OCI-LY1 (cell line): Measurements from ENCODE around the gene CCDC40.

ENCODE experiments used
- EZH2 ChIP-seq: fragments of 200-600 bp; sonication (generic), shearing (Covaris generic); IDR thresholded peaks from 2 replicates; pipeline ENCODE4 v1.8.0; 2017; ENCODE audit warnings: borderline replicate concordance, mixed run types, mild to moderate bottlenecking, antibody characterized with exemption, low read length, moderate library complexity, mixed read lengths
- TF ChIP-seq, protein P1 (sequence below): fragments of 200-600 bp; sonication (generic), shearing (Covaris generic); IDR thresholded peaks from 2 replicates; pipeline ENCODE4 v1.5.1; 2017; ENCODE audit warnings: mild to moderate bottlenecking, antibody characterized with exemption, low read length, moderate library complexity, mixed read lengths

DNA sequence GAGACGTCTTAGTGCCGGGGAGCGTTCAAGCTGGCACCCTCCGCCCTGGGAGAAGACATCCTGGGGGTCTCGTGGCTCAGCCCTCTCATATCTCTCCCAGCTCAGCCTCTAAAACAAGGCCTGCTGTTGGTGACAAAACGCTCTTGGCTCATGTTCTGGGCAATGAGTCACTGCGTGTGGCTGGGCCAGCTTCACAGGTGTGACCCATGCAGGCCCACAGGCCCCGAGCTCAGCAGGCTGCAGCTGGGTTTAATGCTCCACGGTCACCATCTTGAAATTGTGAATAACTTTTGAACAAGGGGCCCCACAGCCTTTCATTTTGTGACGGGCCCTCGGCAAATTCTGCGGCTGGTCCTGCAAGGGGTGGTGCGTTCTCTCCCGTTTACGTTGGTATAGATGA lies 87.3 kb downstream of the CCDC40 start:
- TF ChIP-seq, protein P1, sequence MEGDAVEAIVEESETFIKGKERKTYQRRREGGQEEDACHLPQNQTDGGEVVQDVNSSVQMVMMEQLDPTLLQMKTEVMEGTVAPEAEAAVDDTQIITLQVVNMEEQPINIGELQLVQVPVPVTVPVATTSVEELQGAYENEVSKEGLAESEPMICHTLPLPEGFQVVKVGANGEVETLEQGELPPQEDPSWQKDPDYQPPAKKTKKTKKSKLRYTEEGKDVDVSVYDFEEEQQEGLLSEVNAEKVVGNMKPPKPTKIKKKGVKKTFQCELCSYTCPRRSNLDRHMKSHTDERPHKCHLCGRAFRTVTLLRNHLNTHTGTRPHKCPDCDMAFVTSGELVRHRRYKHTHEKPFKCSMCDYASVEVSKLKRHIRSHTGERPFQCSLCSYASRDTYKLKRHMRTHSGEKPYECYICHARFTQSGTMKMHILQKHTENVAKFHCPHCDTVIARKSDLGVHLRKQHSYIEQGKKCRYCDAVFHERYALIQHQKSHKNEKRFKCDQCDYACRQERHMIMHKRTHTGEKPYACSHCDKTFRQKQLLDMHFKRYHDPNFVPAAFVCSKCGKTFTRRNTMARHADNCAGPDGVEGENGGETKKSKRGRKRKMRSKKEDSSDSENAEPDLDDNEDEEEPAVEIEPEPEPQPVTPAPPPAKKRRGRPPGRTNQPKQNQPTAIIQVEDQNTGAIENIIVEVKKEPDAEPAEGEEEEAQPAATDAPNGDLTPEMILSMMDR, result no peak
- TF ChIP-seq EZH2, result no peak
